Measurements from ENCODE around the gene RPL22. TPM values are rescaled to one million over a fixed set of nuclear protein-coding genes. Genes with fewer than 3 reads are reported as not detected.

The RPL22 gene
- total RNA-seq, 1 experiment from 2014 or later = 456 TPM

DNA sequence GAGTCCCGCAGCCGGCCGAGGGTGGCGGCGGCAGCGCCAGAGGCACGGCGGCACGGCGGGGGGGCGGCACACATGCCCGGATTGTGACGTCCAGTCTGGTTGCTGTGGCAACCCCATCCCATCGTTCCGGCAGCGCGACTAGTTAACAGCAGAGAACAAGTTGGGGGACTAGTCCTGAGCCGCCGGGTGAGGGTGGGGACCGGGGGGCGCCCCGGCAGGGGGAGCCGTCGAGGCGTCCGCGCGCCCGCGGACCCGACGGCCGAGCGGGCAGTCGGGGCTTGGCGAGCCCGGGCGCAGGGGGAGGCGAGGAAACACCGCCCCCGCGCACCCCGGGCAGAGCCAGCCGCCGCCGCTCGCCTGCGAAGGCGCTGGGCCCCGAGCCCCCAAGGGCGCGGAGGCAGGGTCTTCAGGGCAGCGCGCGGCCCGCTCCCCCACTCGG, 19.1 kb downstream of the RPL22 start, which contains the start of gene CHD5:
Gene CHD5 (minus strand): TSS at position 54 of the 439 bp plus-strand sequence. CDS start 298 bp downstream, outside the sequence.
- peak within 1 kb of the TSS; percentile 74 for H3K4me2 ChIP-seq (ENCODE audit: low read length)
- H3K36me3 ChIP-seq (ENCODE audit: control insufficient read depth in 1 of 2, insufficient read depth in 2 of 2, low read length in 2 of 2) = peaks cover 0 to 2% of the 10 kb centered on the region in 2 experiments; a peak in 1 of 4 replicates
- ChIA-PET CTCF (no interaction called here), POLR2A (no interaction called here), RAD21 (ENCODE audit: low non-redundant PET in 1 of 2, low total read pairs in 2 of 2, uncharacterized antibody in 2 of 2, unreplicated experiment in 2 of 2) (interaction anchor here in 1 of 2 experiments (0.6 kb wide), 1 partner anchor 65 kb away, joined by 3 read pairs; no protein-coding TSS in a partner anchor)
- H3K9ac ChIP-seq (ENCODE audit: low read length) = peak within 1 kb of the TSS; percentile 40
- no peak for DNase-seq (ENCODE audit: low read depth, low spot score)
- H3K4me3 ChIP-seq (replicated peaks in 1 of 2; ENCODE audit: low read depth in 1 of 2, low read length in 2 of 2) = peak within 1 kb of the TSS; percentile 37 to 54
- intact Hi-C loops (cut with micrococcal nuclease) = loop anchor here (5.0 kb wide), 1 partner anchor 128 kb away; no protein-coding TSS in a partner anchor
- peaks cover 7% of the 10 kb centered on the region; the same call in 1 of the 2 replicates for H4K20me1 ChIP-seq (ENCODE audit: insufficient read depth)
- peak; percentile 39 for ATAC-seq
- peak within 1 kb of the TSS; percentile 15; the same call in 1 of the 2 replicates for H3K27ac ChIP-seq (ENCODE audit: low read depth, low read length)
- no peaks in the 10 kb centered on the region for H3K9me2 ChIP-seq (ENCODE audit: insufficient read depth)
- H3K79me2 ChIP-seq (ENCODE audit: insufficient read depth, low read length) = no peaks in the 10 kb centered on the region; the same call in 1 of the 2 replicates
- no TSS peak for BruUV-seq (replicated peaks)
- H3K27me3 ChIP-seq (ENCODE audit: insufficient read depth, low read length) = no peaks in the 10 kb centered on the region
- no peak within 1 kb of the TSS for H2AFZ ChIP-seq (ENCODE audit: low read depth, low read length, poor library complexity, severe bottlenecking)
- peaks cover 12 to 26% of the 10 kb centered on the region in 2 experiments for H3K4me1 ChIP-seq (ENCODE audit: control insufficient read depth in 1 of 2, insufficient read depth in 2 of 2, low read length in 2 of 2)
- TF ChIP-seq CEBPB (IDR thresholded peaks at IDR 0.05; ENCODE audit: low read depth) = no peak
- H3K9me3 ChIP-seq (ENCODE audit: control insufficient read depth in 1 of 2, insufficient read depth in 1 of 2, low read depth in 1 of 2, low read length in 2 of 2) = no peaks in the 10 kb centered on the region

GRCh38 chr1:6179564-6180175, 19.7 kb downstream of the RPL22 start:
- ChIA-PET RAD21 (ENCODE audit: low non-redundant PET in 1 of 2, low total read pairs in 2 of 2, uncharacterized antibody in 2 of 2, unreplicated experiment in 2 of 2) (no interaction called here), POLR2A (no interaction called here), CTCF (no interaction called here)
- Histone ChIP-seq H3K4me1 (ENCODE audit: control insufficient read depth in 1 of 2, insufficient read depth in 2 of 2, low read length in 2 of 2) (peaks cover 12 to 26% of the 10 kb centered on the region in 2 experiments), H3K9me3 (ENCODE audit: control insufficient read depth in 1 of 2, insufficient read depth in 1 of 2, low read depth in 1 of 2, low read length in 2 of 2) (no peaks in the 10 kb centered on the region), H3K9me2 (ENCODE audit: insufficient read depth) (no peaks in the 10 kb centered on the region), H4K20me1 (ENCODE audit: insufficient read depth) (peaks cover under 1% of the 10 kb centered on the region; the same call in 1 of the 2 replicates), H3K4me2 (ENCODE audit: low read length) (peak overlapping the region; percentile 74), H3K79me2 (ENCODE audit: insufficient read depth, low read length) (no peaks in the 10 kb centered on the region), H3K4me3 (replicated peaks in 1 of 2; ENCODE audit: low read depth in 1 of 2, low read length in 2 of 2) (peak overlapping the region; percentile 37 to 54), H3K27ac (ENCODE audit: low read depth, low read length) (peak overlapping the region; percentile 15; the same call in 1 of the 2 replicates), H3K36me3 (ENCODE audit: control insufficient read depth in 1 of 2, insufficient read depth in 2 of 2, low read length in 2 of 2) (no peaks in the 10 kb centered on the region), H3K27me3 (ENCODE audit: insufficient read depth, low read length) (no peaks in the 10 kb centered on the region), H2AFZ (ENCODE audit: low read depth, low read length, poor library complexity, severe bottlenecking) (no peak overlapping the region), H3K9ac (ENCODE audit: low read length) (peak overlapping the region; percentile 40; the same call in 1 of the 2 replicates)
- intact Hi-C loops (cut with micrococcal nuclease) = loop anchor here (5.0 kb wide), 1 partner anchor 127 kb away; no protein-coding TSS in a partner anchor
- no TSS peak for BruUV-seq (replicated peaks)
- DNase-seq (ENCODE audit: low read depth, low spot score) (no peak), ATAC-seq (peak; percentile 35)
- no peak for TF ChIP-seq MAX (IDR thresholded peaks at IDR 0.05)
- TF ChIP-seq JUND (IDR thresholded peaks at IDR 0.05) = no peak
- no peak for TF ChIP-seq SP1 (IDR thresholded peaks at IDR 0.05; ENCODE audit: low read depth)
- no peak for TF ChIP-seq EZH2phosphoT487 (IDR thresholded peaks at IDR 0.05; ENCODE audit: borderline replicate concordance)
- TF ChIP-seq TCF7L2 (IDR thresholded peaks at IDR 0.05; ENCODE audit: borderline replicate concordance, extremely low read depth, insufficient read depth, insufficient read length) = no peak
- TF ChIP-seq ELF1 (IDR thresholded peaks at IDR 0.05; ENCODE audit: borderline replicate concordance, low read depth) = no peak
- TF ChIP-seq FOSL1 (IDR thresholded peaks at IDR 0.05; ENCODE audit: low read depth) = no peak
- no peak for TF ChIP-seq SRF (IDR thresholded peaks at IDR 0.05; ENCODE audit: low read depth)
- TF ChIP-seq CBX3 (IDR thresholded peaks at IDR 0.05; ENCODE audit: low read depth) = no peak
- no peak for TF ChIP-seq POLR2A (IDR thresholded peaks at IDR 0.05; ENCODE audit: borderline replicate concordance, extremely low read depth, insufficient read depth, insufficient read length)
- TF ChIP-seq REST (IDR thresholded peaks at IDR 0.05; ENCODE audit: low read depth) = no peak
- no peak for TF ChIP-seq POLR2AphosphoS5 (IDR thresholded peaks at IDR 0.05; ENCODE audit: low read depth, low read length)
- no peak for TF ChIP-seq ZFX (IDR thresholded peaks at IDR 0.05)
- TF ChIP-seq, protein P1, sequence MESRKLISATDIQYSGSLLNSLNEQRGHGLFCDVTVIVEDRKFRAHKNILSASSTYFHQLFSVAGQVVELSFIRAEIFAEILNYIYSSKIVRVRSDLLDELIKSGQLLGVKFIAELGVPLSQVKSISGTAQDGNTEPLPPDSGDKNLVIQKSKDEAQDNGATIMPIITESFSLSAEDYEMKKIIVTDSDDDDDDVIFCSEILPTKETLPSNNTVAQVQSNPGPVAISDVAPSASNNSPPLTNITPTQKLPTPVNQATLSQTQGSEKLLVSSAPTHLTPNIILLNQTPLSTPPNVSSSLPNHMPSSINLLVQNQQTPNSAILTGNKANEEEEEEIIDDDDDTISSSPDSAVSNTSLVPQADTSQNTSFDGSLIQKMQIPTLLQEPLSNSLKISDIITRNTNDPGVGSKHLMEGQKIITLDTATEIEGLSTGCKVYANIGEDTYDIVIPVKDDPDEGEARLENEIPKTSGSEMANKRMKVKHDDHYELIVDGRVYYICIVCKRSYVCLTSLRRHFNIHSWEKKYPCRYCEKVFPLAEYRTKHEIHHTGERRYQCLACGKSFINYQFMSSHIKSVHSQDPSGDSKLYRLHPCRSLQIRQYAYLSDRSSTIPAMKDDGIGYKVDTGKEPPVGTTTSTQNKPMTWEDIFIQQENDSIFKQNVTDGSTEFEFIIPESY (IDR thresholded peaks at IDR 0.05; ENCODE audit: extremely low read depth, insufficient replicate concordance, low read length) = no peak
